HFFc6 (cell line): ENCODE results near the gene MYH11. TPM values are rescaled to one million over a fixed set of nuclear protein-coding genes. Genes with fewer than 3 reads are reported as not detected.
A peak's percentile ranks its signal among the peaks of the same experiment; 100 is the strongest.

Experiments
- DNase-seq: peaks from one replicate; pipeline ENCODE4 v3.0.0-alpha.2; 2018
- H3K27ac Mint-ChIP-seq: 2 replicates; pipeline ENCODE4 v1.8.0; 2020; ENCODE audit warnings: mild to moderate bottlenecking, mixed read lengths
- H3K27me3 Mint-ChIP-seq: 2 replicates; pipeline ENCODE4 v1.8.0; 2021; ENCODE audit warnings: mild to moderate bottlenecking, moderate library complexity, mixed read lengths; ENCODE audit not compliant: insufficient read depth
- H3K36me3 Mint-ChIP-seq: 2 replicates; pipeline ENCODE4 v1.8.0; 2021; ENCODE audit warnings: low read depth, mixed read lengths
- H3K4me1 Mint-ChIP-seq: 2 replicates; pipeline ENCODE4 v1.8.0; 2020; ENCODE audit warnings: low read depth, mixed read lengths
- H3K4me3 Mint-ChIP-seq: 2 replicates; pipeline ENCODE4 v1.8.0; 2020; ENCODE audit warnings: mild to moderate bottlenecking, moderate library complexity, mixed read lengths
- H3K9me3 Mint-ChIP-seq: 2 replicates; pipeline ENCODE4 v1.8.0; 2020; ENCODE audit warnings: mild to moderate bottlenecking, mixed read lengths
- total RNA-seq, 6 experiments: library from RNA; stranded (reverse); fragmentation: NEBNext Ultra II Directional; extraction: Animal tissue kit (Norgen Biotek cat#: 25700); gene quantifications; 2 replicates in 1 of 6; 3 replicates in 5 of 6; pipeline ENCODE4 v1.2.3, GENCODE V29; 2021
- TF ChIP-seq, protein P1 (sequence below): fragments of 200-600 bp; sonication (generic); IDR thresholded peaks from 2 replicates; pipeline ENCODE4 v1.5.0; 2021; ENCODE audit warnings: antibody characterized with exemption, mild to moderate bottlenecking

The MYH11 gene
- total RNA-seq, 6 experiments from 2014 or later, result 0.02 to 0.23 (median 0.21) TPM; not detected in 2

DNA sequence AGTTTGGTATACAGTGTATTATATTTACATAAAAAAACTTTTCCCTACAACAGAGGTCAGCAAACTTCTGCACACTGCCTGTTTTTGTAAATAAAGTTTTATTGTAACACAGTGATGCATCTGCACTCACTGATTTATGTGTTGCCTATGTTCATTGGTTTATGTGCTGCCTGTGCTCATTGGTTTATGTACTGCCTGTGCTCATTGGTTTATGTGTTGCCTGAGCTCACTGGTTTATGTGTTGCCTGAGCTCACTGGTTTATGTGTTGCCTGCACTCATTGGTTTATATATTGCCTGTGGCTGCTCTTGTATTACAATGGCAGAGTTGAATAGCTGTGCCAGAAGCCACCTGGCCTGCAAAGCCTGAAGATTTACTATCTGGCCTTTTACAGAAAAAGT, 81.6 kb downstream of the MYH11 start:
- peak; percentile 35 for DNase-seq
- no peak overlapping the region for H3K4me3 Mint-ChIP-seq
- TF ChIP-seq, protein P1, sequence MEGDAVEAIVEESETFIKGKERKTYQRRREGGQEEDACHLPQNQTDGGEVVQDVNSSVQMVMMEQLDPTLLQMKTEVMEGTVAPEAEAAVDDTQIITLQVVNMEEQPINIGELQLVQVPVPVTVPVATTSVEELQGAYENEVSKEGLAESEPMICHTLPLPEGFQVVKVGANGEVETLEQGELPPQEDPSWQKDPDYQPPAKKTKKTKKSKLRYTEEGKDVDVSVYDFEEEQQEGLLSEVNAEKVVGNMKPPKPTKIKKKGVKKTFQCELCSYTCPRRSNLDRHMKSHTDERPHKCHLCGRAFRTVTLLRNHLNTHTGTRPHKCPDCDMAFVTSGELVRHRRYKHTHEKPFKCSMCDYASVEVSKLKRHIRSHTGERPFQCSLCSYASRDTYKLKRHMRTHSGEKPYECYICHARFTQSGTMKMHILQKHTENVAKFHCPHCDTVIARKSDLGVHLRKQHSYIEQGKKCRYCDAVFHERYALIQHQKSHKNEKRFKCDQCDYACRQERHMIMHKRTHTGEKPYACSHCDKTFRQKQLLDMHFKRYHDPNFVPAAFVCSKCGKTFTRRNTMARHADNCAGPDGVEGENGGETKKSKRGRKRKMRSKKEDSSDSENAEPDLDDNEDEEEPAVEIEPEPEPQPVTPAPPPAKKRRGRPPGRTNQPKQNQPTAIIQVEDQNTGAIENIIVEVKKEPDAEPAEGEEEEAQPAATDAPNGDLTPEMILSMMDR, result no peak
- H3K9me3 Mint-ChIP-seq, result no peaks in the 10 kb centered on the region
- H3K27me3 Mint-ChIP-seq, result peaks cover 39% of the 10 kb centered on the region
- H3K27ac Mint-ChIP-seq, result no peak overlapping the region
- peaks cover 16% of the 10 kb centered on the region for H3K4me1 Mint-ChIP-seq
- no peaks in the 10 kb centered on the region for H3K36me3 Mint-ChIP-seq

DNA sequence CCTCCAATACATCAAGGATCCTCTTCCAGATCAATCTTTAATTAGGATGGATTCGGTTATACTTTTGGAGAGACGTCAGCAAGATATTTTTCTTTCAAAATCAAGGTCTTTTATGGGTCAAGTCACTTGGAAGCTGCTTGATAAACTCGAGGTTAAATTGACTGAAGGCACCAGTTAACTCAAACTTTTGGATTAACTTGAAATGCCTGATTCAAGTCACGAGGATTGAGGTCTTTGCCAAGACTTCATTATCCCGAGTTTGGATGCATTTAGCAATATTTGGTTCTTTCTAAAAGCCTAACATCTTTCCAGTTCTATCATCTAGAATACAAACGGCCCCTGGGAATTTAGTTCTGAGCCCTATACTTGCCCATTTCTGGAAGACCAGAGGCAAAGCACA, 82.9 kb downstream of the MYH11 start:
- Mint-ChIP-seq H3K9me3 (no peaks in the 10 kb centered on the region), H3K4me3 (no peak overlapping the region), H3K36me3 (no peaks in the 10 kb centered on the region), H3K4me1 (peaks cover 21% of the 10 kb centered on the region), H3K27me3 (peaks cover 34% of the 10 kb centered on the region), H3K27ac (no peak overlapping the region)
- DNase-seq, result no peak
- TF ChIP-seq, protein P1, result no peak

DNA sequence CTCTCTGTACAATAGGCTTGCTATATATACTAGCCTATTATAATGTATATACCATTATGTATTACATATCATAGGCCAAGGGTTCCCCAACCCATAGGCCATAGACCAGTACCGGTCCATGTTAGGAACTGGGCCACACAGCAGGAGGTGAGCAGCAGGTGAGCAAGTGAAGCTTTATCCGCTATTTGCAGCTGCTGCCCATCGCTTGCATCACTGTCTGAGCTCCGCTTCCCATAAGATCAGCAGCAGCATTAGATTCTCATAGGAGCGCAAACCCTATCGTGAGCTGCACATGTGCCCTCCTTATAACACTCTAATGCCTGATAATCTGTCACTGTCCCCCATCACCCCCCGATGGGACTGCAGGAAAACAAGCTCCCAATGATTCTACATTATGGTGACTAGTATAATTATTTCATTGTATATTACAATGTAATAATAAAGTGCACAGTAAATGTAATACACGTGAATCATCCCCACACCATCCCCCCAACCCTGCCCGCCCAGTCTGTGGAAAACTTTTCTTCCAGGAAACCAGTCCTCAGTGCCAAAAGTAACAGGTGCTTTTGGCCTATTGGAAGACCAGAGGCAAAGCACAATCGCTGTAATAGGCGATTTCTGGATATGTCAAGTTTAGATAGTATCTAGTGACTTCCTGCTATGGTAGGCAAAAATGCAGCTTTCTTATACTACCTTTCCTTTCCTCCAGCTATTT, 84.1 kb downstream of the MYH11 start:
- TF ChIP-seq, protein P1, result no peak
- Mint-ChIP-seq H3K4me3 (no peak overlapping the region), H3K36me3 (no peaks in the 10 kb centered on the region), H3K9me3 (no peaks in the 10 kb centered on the region), H3K4me1 (peaks cover 21% of the 10 kb centered on the region), H3K27ac (no peak overlapping the region), H3K27me3 (peaks cover 29% of the 10 kb centered on the region)
- DNase-seq, result no peak

DNA sequence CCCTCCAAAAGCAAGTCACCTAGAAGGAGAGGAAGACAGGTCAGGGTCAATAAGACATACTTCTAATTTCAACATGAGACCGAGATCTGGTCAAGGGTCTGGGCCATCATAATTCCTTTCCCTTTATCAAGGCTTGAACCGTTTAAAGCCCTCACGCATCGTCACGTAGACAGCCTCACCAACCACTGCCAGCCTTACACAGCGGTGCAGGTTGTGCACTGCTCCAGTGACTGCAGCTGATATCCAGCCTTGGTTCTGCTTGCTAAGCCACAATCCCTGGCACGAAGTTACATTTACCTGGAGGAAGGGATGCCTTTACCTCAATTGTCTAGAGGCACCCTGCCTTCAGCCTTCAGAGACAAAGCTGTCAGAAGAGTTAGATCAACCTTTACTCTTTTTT, 85.1 kb downstream of the MYH11 start:
- DNase-seq, result no peak
- peaks cover 21% of the 10 kb centered on the region for H3K4me1 Mint-ChIP-seq
- TF ChIP-seq, protein P1, result no peak
- no peaks in the 10 kb centered on the region for H3K36me3 Mint-ChIP-seq
- peaks cover 25% of the 10 kb centered on the region for H3K27me3 Mint-ChIP-seq
- no peaks in the 10 kb centered on the region for H3K9me3 Mint-ChIP-seq
- no peak overlapping the region for H3K4me3 Mint-ChIP-seq
- no peak overlapping the region for H3K27ac Mint-ChIP-seq

DNA sequence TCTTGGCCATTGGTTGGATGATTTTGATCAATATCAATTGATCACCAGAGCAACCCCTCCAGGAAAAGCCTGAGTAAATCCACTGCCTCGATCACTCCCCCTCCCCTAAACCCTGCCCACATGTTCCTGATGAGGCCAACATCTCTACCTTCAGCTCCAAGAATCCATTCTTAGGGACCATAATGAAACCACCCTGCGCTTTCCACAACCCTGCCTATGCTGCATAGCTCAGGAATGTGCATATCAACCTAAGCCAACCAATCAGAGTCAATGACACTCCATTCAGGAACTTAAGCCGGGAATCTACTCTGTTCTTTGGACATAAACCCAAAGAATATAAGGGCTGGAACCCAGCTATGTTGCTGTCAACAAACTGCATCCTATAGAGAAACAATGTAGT, 86.3 kb downstream of the MYH11 start:
- H3K27me3 Mint-ChIP-seq, result peaks cover 17% of the 10 kb centered on the region
- no peaks in the 10 kb centered on the region for H3K36me3 Mint-ChIP-seq
- peak overlapping the region; percentile 44 for H3K4me3 Mint-ChIP-seq
- no peak overlapping the region for H3K27ac Mint-ChIP-seq
- DNase-seq, result peak; percentile 19
- TF ChIP-seq, protein P1, result no peak
- peaks cover 13% of the 10 kb centered on the region for H3K4me1 Mint-ChIP-seq
- H3K9me3 Mint-ChIP-seq, result no peaks in the 10 kb centered on the region
